Psoas muscle (tissue), 8 donors: ENCODE measurements around the gene TDRD9. TPM values are rescaled to one million over a fixed set of nuclear protein-coding genes. Genes with fewer than 3 reads are reported as not detected.

Experiments
- ATAC-seq, 4 donors: fragments of 200-7000 bp; cut with Tn5 transposase; one replicate each; pipeline ENCODE4 v1.9.1; 2020; ENCODE audit warnings: moderate library complexity in 3 of 4, mild to moderate bottlenecking in 2 of 4
- DNase-seq, 2 donors: peaks; one replicate each; pipeline ENCODE4 v3.0.0-alpha.2; 2020
- H3K27ac ChIP-seq: fragments of 200-600 bp; one replicate; pipeline ENCODE4 v1.8.0; 2022
- H3K27me3 ChIP-seq, 3 donors: fragments of 200-600 bp in 1 of 3; one replicate each; pipeline versions ENCODE4 v1.6.1 to v1.8.0; 2013 to 2022; ENCODE audit warnings: low read length in 2 of 3, mild to moderate bottlenecking in 2 of 3, moderate library complexity in 1 of 3; ENCODE audit not compliant: insufficient read depth in 3 of 3
- H3K36me3 ChIP-seq, 2 donors: fragments of 200-600 bp in 1 of 2; one replicate each; pipeline versions ENCODE4 v1.6.1 to v1.8.0; 2013 to 2022; ENCODE audit warnings: low read depth in 1 of 2, mild to moderate bottlenecking in 1 of 2, moderate library complexity in 1 of 2; ENCODE audit not compliant: insufficient read depth in 1 of 2
- H3K4me1 ChIP-seq: fragments of 200-600 bp; one replicate; pipeline ENCODE4 v1.8.0; 2022
- H3K4me3 ChIP-seq: fragments of 200-600 bp; one replicate; pipeline ENCODE4 v1.8.0; 2022; ENCODE audit warnings: mild to moderate bottlenecking
- H3K9me3 ChIP-seq: fragments of 200-600 bp; one replicate; pipeline ENCODE4 v1.8.0; 2022
- CTCF ChIP-seq: fragments of 200-600 bp; IDR thresholded peaks from one replicate; pipeline ENCODE4 v1.8.0; 2022; ENCODE audit warnings: antibody characterized with exemption
- WGBS, 3 donors: extraction: QIAGEN DNeasy Blood & Tissue Kit; methylation state at CpG; one replicate each; pipeline versions ENCODE4 v1.1.6 to v1.1.7; 2013; 5-methylcytosine and 5-hydroxymethylcytosine counted together
- intact Hi-C, 2 donors: fragments of 100-400 bp; cut with DNase I; formaldehyde crosslinking; loops; one replicate each; pipeline versions ENCODE4 v1.11.0 to v1.14.2; 2022
- polyA plus RNA-seq, 3 donors: library from polyadenylated mRNA; stranded (reverse); fragments of 200-250 nt; gene quantifications; one replicate each; pipeline ENCODE4 v1.2.3, GENCODE V29; 2013
- total RNA-seq, 4 donors: library from RNA; stranded (reverse); fragmentation: NEBNext Ultra II Directional in 2 of 4; extraction: Animal tissue kit (Norgen Biotek cat#: 25700) in 2 of 4; gene quantifications; one replicate each; pipeline versions ENCODE4 v1.2.1 to v1.2.4, GENCODE V29; 2021 to 2023
- donor health status: healthy with polysubstance abuse.
- donor health status: DM: no; HTN: no; CAD: no; lungs with moderate emphysema.
- donor health status: Bipolar disorder and iron deficiency.
- donor health status: healthy.
- donor health status: DM: yes; HTN: yes; CAD: no.
- donor health status: DM: no; HTN: no; CAD: no.
- donor health status: DM: no; HTN: no; CAD: no.
- donor health status: DM: yes; HTN: yes; CAD: no.

Gene TDRD9
- total and polyA plus RNA-seq, 7 donors, result 0.13 to 1.3 (median 0.31) TPM

- no peak overlapping the region for H3K4me3 ChIP-seq
- no peak for ATAC-seq
- H3K9me3 ChIP-seq, result no peaks in the 10 kb centered on the region
- H3K36me3 ChIP-seq, result no peaks in the 10 kb centered on the region
- intact Hi-C loops, result loop anchor here (5.0 kb wide), 2 partner anchors 487 to 497 kb away; no protein-coding TSS in a partner anchor
- no peaks in the 10 kb centered on the region for H3K4me1 ChIP-seq
- no peak overlapping the region for H3K27ac ChIP-seq
- no peak for TF ChIP-seq CTCF
- WGBS, 3 donors, result 32 to 36% (median 35%) methylated on average over 6 of the region's 6 CpGs
- DNase-seq, result no peak
- peaks cover 0 to 19% (median 2%) of the 10 kb centered on the region in 3 donors for H3K27me3 ChIP-seq
Observed at GRCh38 chr14:104075530-104076151, 147.4 kb downstream of the TDRD9 start.

- WGBS, 3 donors, result 70 to 79% (median 76%) methylated on average over 5 of the region's 5 CpGs
- intact Hi-C loops, result loop anchor here (5.0 kb wide), 2 partner anchors 486 to 496 kb away; no protein-coding TSS in a partner anchor
Observed at GRCh38 chr14:104076743-104077142, 148.5 kb downstream of the TDRD9 start.

GRCh38 chr14:104078031-104078455 lies 149.8 kb downstream of the TDRD9 start:
- H3K27ac ChIP-seq, result no peak overlapping the region
- intact Hi-C loops, result loop anchor here (1.0 to 5.0 kb wide), 5 partner anchors 52 to 563 kb away; no protein-coding TSS in a partner anchor
- peaks cover 0 to 19% (median 2%) of the 10 kb centered on the region in 3 donors for H3K27me3 ChIP-seq
- DNase-seq (peak; percentile 82 to 89), ATAC-seq (peak; percentile 89 to 92 (median 90))
- peaks cover 5% of the 10 kb centered on the region for H3K4me1 ChIP-seq
- peak; percentile 99 for TF ChIP-seq CTCF
- WGBS, 3 donors, result 0% methylated on average over 7 of the region's 7 CpGs
- H3K4me3 ChIP-seq, result no peak overlapping the region
- H3K9me3 ChIP-seq, result no peaks in the 10 kb centered on the region
- H3K36me3 ChIP-seq, result no peaks in the 10 kb centered on the region

More at GRCh38 chr14:104076743-104077142, 148.5 kb downstream of the TDRD9 start:
- TF ChIP-seq CTCF, result no peak
- Histone ChIP-seq H3K4me3 (no peak overlapping the region), H3K27ac (no peak overlapping the region), H3K9me3 (no peaks in the 10 kb centered on the region), H3K36me3 (no peaks in the 10 kb centered on the region), H3K4me1 (no peaks in the 10 kb centered on the region), H3K27me3 (peaks cover 0 to 19% (median 2%) of the 10 kb centered on the region in 3 donors)
- DNase-seq (no peak), ATAC-seq (no peak)

GRCh38 chr14:104080376-104081260 lies 152.4 kb downstream of the TDRD9 start:
- ATAC-seq, result no peak
- DNase-seq, result no peak
- WGBS, 3 donors, result 92 to 94% (median 93%) methylated on average over 23 of the region's 23 CpGs
- Histone ChIP-seq H3K9me3 (no peaks in the 10 kb centered on the region), H3K4me1 (peaks cover 8% of the 10 kb centered on the region), H3K27ac (no peak overlapping the region), H3K27me3 (peaks cover 0 to 13% (median under 1%) of the 10 kb centered on the region in 3 donors), H3K4me3 (no peak overlapping the region), H3K36me3 (no peaks in the 10 kb centered on the region)
- TF ChIP-seq CTCF, result no peak
- intact Hi-C loops, result no loop called here
